ENCODE results near the gene ZFP28. TPM values are rescaled to one million over a fixed set of nuclear protein-coding genes. Genes with fewer than 3 reads are reported as not detected.

The ZFP28 gene
- total and polyA plus RNA-seq, 12 donors: 4.0 to 9.5 (median 7.5) TPM

GRCh38 chr19:56538254-56538760, 441 bp upstream of the ZFP28 start:
- Histone ChIP-seq H3K4me1 (replicated peaks in 1 of 2) (peaks cover 4 to 10% of the 10 kb centered on the region in 2 donors), H3K9me3 (replicated peaks in 1 of 3) (peaks cover 0 to 34% (median 0%) of the 10 kb centered on the region in 3 donors), H3K36me3 (replicated peaks in 1 of 2) (no peaks in the 10 kb centered on the region), H3K27ac (peak overlapping the region; percentile 39 to 93 (median 72)), H3K4me3 (peak overlapping the region; percentile 56 to 98 (median 68)), H3K27me3 (no peaks in the 10 kb centered on the region)
- intact Hi-C loops (cut with DNase I): loop anchor here in 1 of 2 donors (10.0 kb wide), 1 partner anchor 114 kb away; no protein-coding TSS in a partner anchor
- TF ChIP-seq CTCF (IDR thresholded peaks at IDR 0.05) (peak in 3 of 6 experiments; percentile 18 to 28 (median 25)), POLR2A (IDR thresholded peaks at IDR 0.05) (peak in 1 of 2 donors; percentile 9)
- peak; percentile 87 to 94 (median 93) for DNase-seq
- 0 to 3% (median 1%) methylated on average over 17 to 46 of the region's 46 CpGs for WGBS, 4 donors

DNA sequence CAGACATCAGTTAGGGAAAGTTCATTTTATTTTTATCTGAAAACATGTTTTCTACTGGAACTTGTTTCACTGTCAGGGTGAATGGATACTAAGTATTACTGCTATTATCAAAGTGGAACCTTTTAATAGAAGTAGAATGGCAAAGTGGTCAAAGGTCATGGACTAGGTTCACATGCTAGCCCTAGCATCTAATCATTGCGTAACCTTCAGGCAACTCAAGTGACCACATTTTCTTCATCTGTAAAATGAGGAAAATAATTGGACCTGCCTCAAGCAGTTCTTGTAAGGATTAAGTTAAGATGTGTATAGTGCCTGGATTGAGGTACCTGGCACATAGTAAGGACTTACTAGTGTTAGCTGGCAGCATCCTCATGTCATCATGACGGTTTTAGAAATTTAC, 5.0 kb downstream of the ZFP28 start:
- intact Hi-C loops (cut with DNase I): no loop called here
- 95 to 97% (median 97%) methylated on average over 2 of the region's 2 CpGs for WGBS, 4 donors
- H3K4me1 ChIP-seq (replicated peaks in 1 of 2): peaks cover 0 to 6% of the 10 kb centered on the region in 2 donors
- H3K27ac ChIP-seq: no peak overlapping the region
- peaks cover 0 to 35% (median 5%) of the 10 kb centered on the region in 3 donors for H3K9me3 ChIP-seq (replicated peaks in 1 of 3)
- peaks cover 0 to 7% of the 10 kb centered on the region in 2 donors for H3K36me3 ChIP-seq (replicated peaks in 1 of 2)
- no peaks in the 10 kb centered on the region for H3K27me3 ChIP-seq
- no peak for DNase-seq
- TF ChIP-seq POLR2A (IDR thresholded peaks at IDR 0.05) (no peak), CTCF (IDR thresholded peaks at IDR 0.05) (no peak)
- no peak overlapping the region for H3K4me3 ChIP-seq

GRCh38 chr19:56547535-56547934, 8.8 kb downstream of the ZFP28 start:
- no peak for DNase-seq
- H3K4me3 ChIP-seq: no peak overlapping the region
- WGBS, 4 donors: 54 to 68% (median 61%) methylated on average over 6 of the region's 6 CpGs
- TF ChIP-seq POLR2A (IDR thresholded peaks at IDR 0.05) (no peak), CTCF (IDR thresholded peaks at IDR 0.05) (no peak)
- peaks cover 0 to 63% (median 9%) of the 10 kb centered on the region in 3 donors for H3K9me3 ChIP-seq (replicated peaks in 1 of 3)
- H3K27me3 ChIP-seq: no peaks in the 10 kb centered on the region
- no peaks in the 10 kb centered on the region for H3K4me1 ChIP-seq (replicated peaks in 1 of 2)
- intact Hi-C loops (cut with DNase I): no loop called here
- H3K36me3 ChIP-seq (replicated peaks in 1 of 2): peaks cover 0 to 36% of the 10 kb centered on the region in 2 donors
- no peak overlapping the region for H3K27ac ChIP-seq

- intact Hi-C loops (cut with DNase I): no loop called here
- DNase-seq: no peak
- Histone ChIP-seq H3K36me3 (replicated peaks in 1 of 2) (peaks cover 0 to 23% of the 10 kb centered on the region in 2 donors), H3K27me3 (no peaks in the 10 kb centered on the region), H3K4me1 (replicated peaks in 1 of 2) (no peaks in the 10 kb centered on the region), H3K4me3 (peak overlapping the region in 1 of 4 donors; percentile 16), H3K9me3 (replicated peaks in 1 of 3) (peaks cover 10 to 93% (median 41%) of the 10 kb centered on the region in 3 donors), H3K27ac (no peak overlapping the region)
- 77 to 98% (median 85%) methylated on average over 6 of the region's 6 CpGs for WGBS, 4 donors
- TF ChIP-seq POLR2A (IDR thresholded peaks at IDR 0.05) (no peak), CTCF (IDR thresholded peaks at IDR 0.05) (no peak)
Observed at GRCh38 chr19:56554272-56554869, 15.6 kb downstream of the ZFP28 start.
